Osteoblast (primary cell): Measurements from ENCODE around the gene NAA25. TPM values are rescaled to one million over a fixed set of nuclear protein-coding genes. Genes with fewer than 3 reads are reported as not detected.
"Not testable (repeated sequence)": the region's sequence is repeated elsewhere in the genome, so short reads cannot be mapped to it uniquely, and the experiment has no call there.

Experiments
- DNase-seq: peaks from one replicate; pipeline ENCODE4 v3.0.0; 2011; ENCODE audit warnings: low spot score, mixed read lengths; ENCODE audit not compliant: insufficient read length; ENCODE audit errors: missing footprints
- H2AFZ ChIP-seq: 2 replicates; pipeline ENCODE4 v1.6.0; 2011; ENCODE audit warnings: mild to moderate bottlenecking, low read length
- H3K27ac ChIP-seq: 2 replicates; pipeline ENCODE4 v1.5.1; 2011; ENCODE audit warnings: mild to moderate bottlenecking, low read depth, low read length, moderate library complexity
- H3K27me3 ChIP-seq: 2 replicates; pipeline ENCODE4 v1.6.0; 2012; ENCODE audit warnings: mild to moderate bottlenecking, control low read depth, inconsistent platforms, low read length, moderate library complexity; ENCODE audit not compliant: insufficient read depth
- H3K36me3 ChIP-seq: 2 replicates; pipeline ENCODE4 v1.5.1; 2011; ENCODE audit warnings: mild to moderate bottlenecking, low read length, control low read depth, moderate library complexity; ENCODE audit not compliant: insufficient read depth
- H3K4me1 ChIP-seq: 2 replicates; pipeline ENCODE4 v1.5.1; 2011; ENCODE audit warnings: mild to moderate bottlenecking, low read length, control low read depth, moderate library complexity; ENCODE audit not compliant: insufficient read depth
- H3K4me2 ChIP-seq: 2 replicates; pipeline ENCODE4 v1.6.0; 2011; ENCODE audit warnings: mild to moderate bottlenecking, low read length; ENCODE audit not compliant: insufficient read depth
- H3K4me3 ChIP-seq: fragments of 200-600 bp; sonication (generic); 3 replicates; pipeline ENCODE4 v1.5.1; 2012; ENCODE audit warnings: mild to moderate bottlenecking, low read length, inconsistent platforms; ENCODE audit not compliant: insufficient read depth
- H3K79me2 ChIP-seq: 2 replicates; pipeline ENCODE4 v1.6.0; 2012; ENCODE audit warnings: mild to moderate bottlenecking, low read length, control low read depth, inconsistent platforms; ENCODE audit not compliant: insufficient read depth
- H3K9me3 ChIP-seq: 2 replicates; pipeline ENCODE4 v1.5.1; 2011; ENCODE audit warnings: low read depth, low read length, control low read depth
- H4K20me1 ChIP-seq: 2 replicates; pipeline ENCODE4 v1.6.0; 2012; ENCODE audit warnings: mild to moderate bottlenecking, low read length, control low read depth; ENCODE audit not compliant: insufficient read depth
- total RNA-seq: library from RNA; depleted of rRNA; stranded (reverse); fragments of >200 nt; gene quantifications from 2 replicates; pipeline ENCODE4 v1.2.3, GENCODE V29; 2012
- TF ChIP-seq, protein P1 (sequence below): IDR thresholded peaks from 2 replicates; pipeline ENCODE4 v1.5.1; 2011; ENCODE audit warnings: mild to moderate bottlenecking, low read depth, low read length, moderate library complexity; ENCODE audit errors: extremely low read depth

Gene NAA25
- total RNA-seq, 1 donor: 20.6 TPM

DNA sequence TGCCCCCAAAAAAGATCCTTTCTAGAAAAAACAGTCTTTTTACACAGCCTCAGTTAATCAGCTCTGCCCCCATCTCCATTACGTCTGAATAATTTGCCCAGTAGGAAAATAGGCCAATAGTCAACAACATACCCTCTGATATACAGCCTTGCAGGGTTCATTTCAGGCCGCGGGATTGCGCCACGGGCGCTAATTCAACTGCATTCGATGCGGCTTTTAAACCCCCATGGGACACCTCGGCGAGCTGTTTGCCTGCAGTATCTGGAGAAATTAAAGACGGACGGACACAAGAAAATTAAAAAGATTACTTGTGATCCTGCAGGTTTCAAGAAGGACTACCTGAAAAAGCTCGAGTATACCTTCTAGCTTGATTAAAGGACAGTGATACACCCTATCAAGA is 59.2 kb downstream of the NAA25 start:
- TF ChIP-seq, protein P1, sequence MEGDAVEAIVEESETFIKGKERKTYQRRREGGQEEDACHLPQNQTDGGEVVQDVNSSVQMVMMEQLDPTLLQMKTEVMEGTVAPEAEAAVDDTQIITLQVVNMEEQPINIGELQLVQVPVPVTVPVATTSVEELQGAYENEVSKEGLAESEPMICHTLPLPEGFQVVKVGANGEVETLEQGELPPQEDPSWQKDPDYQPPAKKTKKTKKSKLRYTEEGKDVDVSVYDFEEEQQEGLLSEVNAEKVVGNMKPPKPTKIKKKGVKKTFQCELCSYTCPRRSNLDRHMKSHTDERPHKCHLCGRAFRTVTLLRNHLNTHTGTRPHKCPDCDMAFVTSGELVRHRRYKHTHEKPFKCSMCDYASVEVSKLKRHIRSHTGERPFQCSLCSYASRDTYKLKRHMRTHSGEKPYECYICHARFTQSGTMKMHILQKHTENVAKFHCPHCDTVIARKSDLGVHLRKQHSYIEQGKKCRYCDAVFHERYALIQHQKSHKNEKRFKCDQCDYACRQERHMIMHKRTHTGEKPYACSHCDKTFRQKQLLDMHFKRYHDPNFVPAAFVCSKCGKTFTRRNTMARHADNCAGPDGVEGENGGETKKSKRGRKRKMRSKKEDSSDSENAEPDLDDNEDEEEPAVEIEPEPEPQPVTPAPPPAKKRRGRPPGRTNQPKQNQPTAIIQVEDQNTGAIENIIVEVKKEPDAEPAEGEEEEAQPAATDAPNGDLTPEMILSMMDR: no peak
- Histone ChIP-seq H3K79me2 (peaks cover 15% of the 10 kb centered on the region), H2AFZ (no peak overlapping the region), H3K27me3 (no peaks in the 10 kb centered on the region), H4K20me1 (peaks cover 5% of the 10 kb centered on the region), H3K27ac (no peak overlapping the region), H3K9me3 (no peaks in the 10 kb centered on the region), H3K4me3 (no peak overlapping the region), H3K4me1 (peaks cover 4% of the 10 kb centered on the region), H3K36me3 (peaks cover 87% of the 10 kb centered on the region), H3K4me2 (no peak overlapping the region)
- no peak for DNase-seq

DNA sequence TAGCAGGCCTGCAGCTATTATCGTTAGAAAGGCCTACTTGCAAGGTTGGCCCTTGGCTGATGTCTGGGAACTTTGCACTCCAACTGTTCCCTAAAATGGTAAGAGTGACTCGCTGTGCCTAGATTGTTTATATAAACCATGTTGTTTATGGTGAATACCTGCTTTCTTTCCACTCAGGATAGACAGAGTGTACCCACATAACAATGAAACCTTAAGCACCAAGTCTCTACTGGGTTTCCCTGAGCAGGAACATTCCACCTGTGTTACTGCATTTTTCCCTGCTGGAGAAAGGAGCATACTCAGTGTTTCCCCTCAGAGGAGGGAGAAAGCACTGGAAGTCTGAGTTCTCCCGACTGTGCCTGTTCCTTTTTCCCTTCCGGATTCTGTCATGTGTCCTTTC is 62.6 kb downstream of the NAA25 start:
- DNase-seq: no peak
- H3K9me3 ChIP-seq: no peaks in the 10 kb centered on the region
- H3K79me2 ChIP-seq: peaks cover 2% of the 10 kb centered on the region
- TF ChIP-seq, protein P1: no peak
- no peak overlapping the region for H2AFZ ChIP-seq
- H3K36me3 ChIP-seq: peaks cover 83% of the 10 kb centered on the region
- H3K4me3 ChIP-seq: no peak overlapping the region
- no peaks in the 10 kb centered on the region for H3K4me1 ChIP-seq
- no peak overlapping the region for H3K27ac ChIP-seq
- no peak overlapping the region for H3K4me2 ChIP-seq
- no peaks in the 10 kb centered on the region for H3K27me3 ChIP-seq
- no peaks in the 10 kb centered on the region for H4K20me1 ChIP-seq

DNA sequence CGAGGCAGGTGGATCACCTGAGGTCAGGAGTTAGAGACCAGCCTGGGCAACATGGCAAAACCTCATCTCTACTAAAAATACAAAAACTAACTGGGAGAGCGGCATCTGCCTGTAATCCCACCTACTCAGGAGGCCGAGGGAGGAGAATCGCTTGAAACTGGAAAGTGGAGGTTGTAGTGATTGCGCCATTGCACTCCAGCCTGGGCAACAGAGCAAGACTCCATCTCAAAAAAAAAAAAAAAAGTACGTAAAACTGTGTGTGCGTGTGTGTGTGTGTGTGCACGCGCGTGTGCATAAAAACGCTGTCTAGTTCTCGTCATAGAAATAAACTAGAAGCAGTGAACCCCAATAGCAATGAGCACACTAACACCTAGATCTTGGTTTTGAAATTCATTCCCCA is 72.0 kb downstream of the NAA25 start:
- not testable (repeated sequence) for H2AFZ ChIP-seq, H4K20me1 ChIP-seq, H3K9me3 ChIP-seq, DNase-seq, H3K79me2 ChIP-seq, H3K4me1 ChIP-seq, H3K27ac ChIP-seq, H3K27me3 ChIP-seq, H3K4me2 ChIP-seq, H3K4me3 ChIP-seq
- peaks cover 79% of the 10 kb centered on the region for H3K36me3 ChIP-seq

DNA sequence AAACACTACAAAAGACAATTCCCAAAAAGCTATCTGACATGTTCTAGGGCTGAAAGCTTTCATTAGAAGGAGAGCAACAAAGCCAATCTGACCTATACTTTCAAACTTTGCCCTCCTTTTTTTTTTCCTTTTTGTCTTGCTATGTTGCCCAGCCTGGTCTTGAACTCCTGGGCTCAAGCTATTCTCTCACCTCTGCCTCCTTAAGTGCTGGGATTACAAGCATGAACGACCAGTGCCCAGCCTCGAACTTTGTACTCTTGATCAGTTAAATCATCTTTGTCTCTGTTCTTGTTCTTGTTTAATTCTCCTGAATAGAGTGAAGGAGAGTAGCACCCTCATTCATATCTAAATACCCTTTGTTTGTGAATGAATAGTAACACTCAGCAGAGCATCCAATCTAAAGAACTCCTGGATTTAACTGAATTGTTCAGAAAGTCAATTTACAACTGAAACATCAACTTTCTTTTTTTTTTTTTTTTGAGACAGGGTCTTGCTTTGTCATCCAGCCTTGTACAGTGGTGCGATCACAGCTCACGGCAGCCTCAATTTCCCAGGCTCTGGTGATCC is 73.3 kb downstream of the NAA25 start:
- Histone ChIP-seq H2AFZ (no peak overlapping the region), H3K4me2 (no peak overlapping the region), H3K27ac (no peak overlapping the region), H3K36me3 (peaks cover 78% of the 10 kb centered on the region), H3K9me3 (no peaks in the 10 kb centered on the region), H3K27me3 (no peaks in the 10 kb centered on the region), H3K4me1 (no peaks in the 10 kb centered on the region), H3K4me3 (no peak overlapping the region), H4K20me1 (no peaks in the 10 kb centered on the region), H3K79me2 (peaks cover 4% of the 10 kb centered on the region)
- TF ChIP-seq, protein P1: no peak
- no peak for DNase-seq
